Ovary (tissue), 3 donors: ENCODE results near the gene TMEM214.
"Not testable (repeated sequence)": the region's sequence is repeated elsewhere in the genome, so short reads cannot be mapped to it uniquely, and the experiment has no call there.

ENCODE experiments used
- EP300 ChIP-seq: sonication (generic); formaldehyde crosslinking; IDR thresholded peaks from one replicate; pipeline ENCODE4 v1.6.1; 2017; ENCODE audit warnings: antibody characterized with exemption
- POLR2A ChIP-seq: fragments of 450-650 bp; IDR thresholded peaks from one replicate; pipeline ENCODE4 v1.6.1; 2017; ENCODE audit warnings: antibody characterized with exemption, mild to moderate bottlenecking, moderate library complexity
- TF ChIP-seq, protein P1 (sequence below), 3 donors: fragments of 450-650 bp in 2 of 3; fragments of 200-600 bp in 1 of 3; IDR thresholded peaks; one replicate each; pipeline versions ENCODE4 v1.5.1 to v1.8.0; 2016 to 2022; ENCODE audit warnings: antibody characterized with exemption in 3 of 3, mild to moderate bottlenecking in 1 of 3
- donor health status: DM: no; HTN: no; CAD: no.

GRCh38 chr2:27075566-27075871, 42.8 kb downstream of the TMEM214 start:
- TF ChIP-seq, protein P1, sequence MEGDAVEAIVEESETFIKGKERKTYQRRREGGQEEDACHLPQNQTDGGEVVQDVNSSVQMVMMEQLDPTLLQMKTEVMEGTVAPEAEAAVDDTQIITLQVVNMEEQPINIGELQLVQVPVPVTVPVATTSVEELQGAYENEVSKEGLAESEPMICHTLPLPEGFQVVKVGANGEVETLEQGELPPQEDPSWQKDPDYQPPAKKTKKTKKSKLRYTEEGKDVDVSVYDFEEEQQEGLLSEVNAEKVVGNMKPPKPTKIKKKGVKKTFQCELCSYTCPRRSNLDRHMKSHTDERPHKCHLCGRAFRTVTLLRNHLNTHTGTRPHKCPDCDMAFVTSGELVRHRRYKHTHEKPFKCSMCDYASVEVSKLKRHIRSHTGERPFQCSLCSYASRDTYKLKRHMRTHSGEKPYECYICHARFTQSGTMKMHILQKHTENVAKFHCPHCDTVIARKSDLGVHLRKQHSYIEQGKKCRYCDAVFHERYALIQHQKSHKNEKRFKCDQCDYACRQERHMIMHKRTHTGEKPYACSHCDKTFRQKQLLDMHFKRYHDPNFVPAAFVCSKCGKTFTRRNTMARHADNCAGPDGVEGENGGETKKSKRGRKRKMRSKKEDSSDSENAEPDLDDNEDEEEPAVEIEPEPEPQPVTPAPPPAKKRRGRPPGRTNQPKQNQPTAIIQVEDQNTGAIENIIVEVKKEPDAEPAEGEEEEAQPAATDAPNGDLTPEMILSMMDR (IDR thresholded peaks at IDR 0.05), result not testable (repeated sequence)
- not testable (repeated sequence) for TF ChIP-seq POLR2A, EP300
